ENCODE measurements around the gene SPESP1.
A peak's percentile ranks its signal among the peaks of the same experiment; 100 is the strongest.

Gene SPESP1

DNA sequence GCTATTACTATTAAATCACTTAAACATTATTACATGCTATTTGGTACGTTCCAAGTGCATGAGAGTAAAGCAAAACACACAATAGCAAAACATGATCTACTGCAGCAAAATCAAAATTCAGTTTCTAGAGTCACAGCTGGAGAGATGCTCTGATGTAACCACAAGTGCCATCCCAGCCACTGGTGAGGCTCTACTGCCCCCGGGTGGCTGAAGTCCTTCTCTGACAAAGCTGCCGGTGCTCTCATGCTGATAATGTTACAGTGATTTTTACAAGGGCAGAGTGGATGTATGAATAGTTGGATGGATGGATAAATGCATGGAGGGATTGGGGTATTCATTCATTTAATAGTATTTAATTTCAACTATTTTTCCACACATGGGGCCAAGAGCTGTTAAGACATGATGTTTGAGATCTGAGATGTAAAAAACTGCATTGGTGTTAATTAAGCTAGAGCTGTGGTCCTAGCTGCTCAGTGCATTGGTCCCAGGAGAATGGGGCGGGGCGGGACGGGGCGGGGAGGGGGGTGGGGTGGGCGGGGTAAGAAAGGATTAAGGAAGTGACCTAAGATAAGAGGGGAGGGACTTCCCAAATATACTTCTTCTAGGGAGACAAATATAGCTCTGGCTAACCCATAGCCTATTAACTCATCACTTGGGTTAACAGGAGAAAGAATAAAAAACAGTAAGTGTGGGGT, 5.3 kb upstream of the SPESP1 start:
- DNase-seq (ENCODE audit: low read depth), result peak; percentile 70
- no peak overlapping the region for H3K4me3 ChIP-seq (ENCODE audit: low read length)
- TF ChIP-seq, protein P1, sequence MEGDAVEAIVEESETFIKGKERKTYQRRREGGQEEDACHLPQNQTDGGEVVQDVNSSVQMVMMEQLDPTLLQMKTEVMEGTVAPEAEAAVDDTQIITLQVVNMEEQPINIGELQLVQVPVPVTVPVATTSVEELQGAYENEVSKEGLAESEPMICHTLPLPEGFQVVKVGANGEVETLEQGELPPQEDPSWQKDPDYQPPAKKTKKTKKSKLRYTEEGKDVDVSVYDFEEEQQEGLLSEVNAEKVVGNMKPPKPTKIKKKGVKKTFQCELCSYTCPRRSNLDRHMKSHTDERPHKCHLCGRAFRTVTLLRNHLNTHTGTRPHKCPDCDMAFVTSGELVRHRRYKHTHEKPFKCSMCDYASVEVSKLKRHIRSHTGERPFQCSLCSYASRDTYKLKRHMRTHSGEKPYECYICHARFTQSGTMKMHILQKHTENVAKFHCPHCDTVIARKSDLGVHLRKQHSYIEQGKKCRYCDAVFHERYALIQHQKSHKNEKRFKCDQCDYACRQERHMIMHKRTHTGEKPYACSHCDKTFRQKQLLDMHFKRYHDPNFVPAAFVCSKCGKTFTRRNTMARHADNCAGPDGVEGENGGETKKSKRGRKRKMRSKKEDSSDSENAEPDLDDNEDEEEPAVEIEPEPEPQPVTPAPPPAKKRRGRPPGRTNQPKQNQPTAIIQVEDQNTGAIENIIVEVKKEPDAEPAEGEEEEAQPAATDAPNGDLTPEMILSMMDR (conservative IDR thresholded peaks at IDR 0.05; ENCODE audit: low read length), result peak; percentile 97

DNA sequence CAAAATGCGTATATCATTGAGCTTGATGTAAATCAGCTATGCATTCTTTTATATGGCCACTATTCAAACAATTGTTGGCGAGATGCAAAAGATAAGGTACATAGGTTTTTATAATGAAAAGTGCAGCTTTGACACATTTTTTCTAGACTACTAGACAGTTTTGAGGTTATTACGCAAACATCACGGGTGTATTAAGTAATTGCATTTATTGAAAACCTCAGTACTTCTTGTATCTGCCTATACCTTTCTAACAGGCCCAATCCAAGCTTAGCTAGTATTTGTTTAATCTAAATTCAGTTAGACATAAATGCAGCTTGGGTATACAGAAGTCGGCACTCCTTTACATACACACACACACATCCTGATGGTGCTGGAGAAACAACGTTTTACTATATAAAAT, 2.7 kb downstream of the SPESP1 start:
- TF ChIP-seq, protein P1 (conservative IDR thresholded peaks at IDR 0.05; ENCODE audit: low read length), result no peak
- no peak overlapping the region for H3K4me3 ChIP-seq (ENCODE audit: low read length)
- no peak for DNase-seq (ENCODE audit: low read depth)

DNA sequence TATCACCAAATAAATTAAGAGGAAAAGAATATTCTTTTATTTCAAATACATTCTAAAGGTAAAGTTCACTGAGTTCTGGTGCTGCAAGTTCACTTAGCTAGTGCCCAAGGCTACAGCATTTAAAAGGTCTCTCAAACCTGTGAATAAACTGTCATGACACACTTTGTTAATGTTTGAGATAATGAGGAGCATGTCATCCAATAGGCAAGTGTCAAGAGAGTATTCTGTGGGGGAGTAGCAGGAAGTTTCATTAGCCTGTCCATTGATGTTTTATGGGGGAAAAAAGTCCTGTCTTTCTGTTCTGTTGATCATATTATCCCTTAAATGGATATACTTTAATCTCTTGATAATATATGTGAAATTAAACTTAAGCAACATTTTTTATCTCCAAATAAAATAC, 4.0 kb downstream of the SPESP1 start:
- no peak overlapping the region for H3K4me3 ChIP-seq (ENCODE audit: low read length)
- TF ChIP-seq, protein P1 (conservative IDR thresholded peaks at IDR 0.05; ENCODE audit: low read length), result no peak
- DNase-seq (ENCODE audit: low read depth), result no peak

DNA sequence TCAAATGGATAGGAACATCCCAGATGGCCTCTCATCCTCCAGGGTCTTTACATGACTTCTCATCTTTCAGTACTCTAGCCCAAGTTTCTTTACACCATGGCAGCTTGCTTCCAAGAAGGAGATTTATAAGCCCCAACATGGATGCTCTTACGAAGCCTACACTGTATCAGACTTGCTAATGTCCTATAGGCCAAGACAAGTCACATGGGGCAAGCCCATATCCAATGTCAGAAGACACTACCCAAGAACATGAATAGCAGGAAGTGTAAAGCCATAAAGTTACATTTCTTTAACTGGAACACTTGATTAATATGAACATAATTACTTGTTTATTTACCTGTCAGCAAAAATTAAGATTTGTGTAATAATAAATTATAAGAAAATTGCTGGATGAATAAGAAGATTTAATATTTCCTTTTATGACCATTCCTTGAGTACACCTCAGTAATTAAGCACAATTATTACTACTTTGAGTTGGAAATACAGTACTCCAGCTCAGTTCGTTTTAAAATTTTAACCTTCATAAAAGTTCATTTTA, 5.1 kb downstream of the SPESP1 start:
- TF ChIP-seq, protein P1 (conservative IDR thresholded peaks at IDR 0.05; ENCODE audit: low read length), result no peak
- no peak for DNase-seq (ENCODE audit: low read depth)
- H3K4me3 ChIP-seq (ENCODE audit: low read length), result no peak overlapping the region

DNA sequence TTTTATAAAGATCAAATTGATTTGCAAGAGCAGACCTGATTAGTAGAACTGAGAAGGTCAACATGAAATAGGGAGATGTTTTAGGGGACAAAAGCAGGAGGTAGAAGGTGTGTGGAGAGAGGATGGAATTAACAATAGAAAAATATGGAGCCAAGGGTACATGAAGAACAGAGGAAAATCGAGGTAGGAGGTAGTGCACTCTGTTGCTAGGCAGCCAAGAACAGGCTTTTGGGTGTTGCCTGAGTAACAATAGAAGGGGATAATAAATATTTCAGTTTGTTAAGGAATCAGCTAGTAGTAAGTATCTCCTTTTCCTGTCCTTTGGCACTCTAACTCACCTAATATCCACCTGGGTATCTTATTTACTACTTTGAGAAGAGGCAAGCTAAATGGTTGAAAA, 9.2 kb downstream of the SPESP1 start:
- DNase-seq (ENCODE audit: low read depth), result no peak
- no peak overlapping the region for H3K4me3 ChIP-seq (ENCODE audit: low read length)
- TF ChIP-seq, protein P1 (conservative IDR thresholded peaks at IDR 0.05; ENCODE audit: low read length), result no peak

DNA sequence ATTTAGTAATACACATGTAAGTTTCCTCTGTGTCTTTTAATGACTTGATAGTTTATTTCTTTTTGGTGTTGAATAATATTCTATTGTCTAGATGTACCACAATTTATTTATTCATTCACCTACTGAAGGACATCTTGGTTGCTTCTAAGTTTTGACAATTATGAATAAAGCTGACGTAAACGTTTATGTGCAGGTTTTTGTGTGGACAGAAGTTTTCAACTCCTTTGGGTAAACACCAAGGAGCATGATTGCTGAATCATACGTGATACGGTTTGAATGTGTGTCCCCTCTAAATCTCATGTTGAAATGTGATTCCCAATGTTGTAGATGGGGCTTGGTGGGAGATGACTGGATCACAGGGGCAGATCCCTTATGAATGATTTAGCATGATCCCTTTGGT, 21.5 kb downstream of the SPESP1 start:
- TF ChIP-seq, protein P1 (conservative IDR thresholded peaks at IDR 0.05; ENCODE audit: low read length), result no peak
- no peak for DNase-seq (ENCODE audit: low read depth)
- no peak overlapping the region for H3K4me3 ChIP-seq (ENCODE audit: low read length)

DNA sequence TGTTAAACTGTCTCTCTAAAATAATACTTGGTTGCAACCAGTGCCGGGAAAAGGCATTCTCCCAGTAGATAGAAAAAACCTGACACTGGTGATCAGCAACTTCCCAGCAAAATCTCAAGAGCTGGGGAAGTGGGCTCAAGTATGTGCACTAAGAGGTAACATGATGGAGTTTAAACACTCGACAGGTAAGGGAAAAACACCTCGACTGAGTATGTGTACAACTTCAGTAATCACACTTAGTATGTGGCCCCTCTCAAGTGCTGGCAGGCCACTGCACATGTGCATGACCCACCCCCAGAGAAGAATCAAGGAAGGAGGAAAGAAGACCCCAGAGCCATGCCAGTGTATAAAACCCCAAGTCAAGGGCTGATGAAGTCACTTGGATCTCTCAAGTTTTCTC, 27.4 kb downstream of the SPESP1 start:
- DNase-seq (ENCODE audit: low read depth), result no peak
- no peak overlapping the region for H3K4me3 ChIP-seq (ENCODE audit: low read length)
- TF ChIP-seq, protein P1 (conservative IDR thresholded peaks at IDR 0.05; ENCODE audit: low read length), result no peak
